ENCODE results near the gene GPX6. TPM values are rescaled to one million over a fixed set of nuclear protein-coding genes. Genes with fewer than 3 reads are reported as not detected.
"Not testable (repeated sequence)": the region's sequence is repeated elsewhere in the genome, so short reads cannot be mapped to it uniquely, and the experiment has no call there.

The GPX6 gene
- total RNA-seq, 1 donor from 2014 or later = not detected

GRCh38 chr6:28522594-28523240, 7.1 kb upstream of the GPX6 start:
- no peak overlapping the region for H3K4me3 ChIP-seq
- H3K36me3 ChIP-seq = no peaks in the 10 kb centered on the region
- intact Hi-C loops (cut with DNase I) = no loop called here
- no peak overlapping the region for H3K27ac ChIP-seq
- H3K27me3 ChIP-seq (ENCODE audit: low read depth) = peaks cover 7% of the 10 kb centered on the region
- TF ChIP-seq, protein P1, sequence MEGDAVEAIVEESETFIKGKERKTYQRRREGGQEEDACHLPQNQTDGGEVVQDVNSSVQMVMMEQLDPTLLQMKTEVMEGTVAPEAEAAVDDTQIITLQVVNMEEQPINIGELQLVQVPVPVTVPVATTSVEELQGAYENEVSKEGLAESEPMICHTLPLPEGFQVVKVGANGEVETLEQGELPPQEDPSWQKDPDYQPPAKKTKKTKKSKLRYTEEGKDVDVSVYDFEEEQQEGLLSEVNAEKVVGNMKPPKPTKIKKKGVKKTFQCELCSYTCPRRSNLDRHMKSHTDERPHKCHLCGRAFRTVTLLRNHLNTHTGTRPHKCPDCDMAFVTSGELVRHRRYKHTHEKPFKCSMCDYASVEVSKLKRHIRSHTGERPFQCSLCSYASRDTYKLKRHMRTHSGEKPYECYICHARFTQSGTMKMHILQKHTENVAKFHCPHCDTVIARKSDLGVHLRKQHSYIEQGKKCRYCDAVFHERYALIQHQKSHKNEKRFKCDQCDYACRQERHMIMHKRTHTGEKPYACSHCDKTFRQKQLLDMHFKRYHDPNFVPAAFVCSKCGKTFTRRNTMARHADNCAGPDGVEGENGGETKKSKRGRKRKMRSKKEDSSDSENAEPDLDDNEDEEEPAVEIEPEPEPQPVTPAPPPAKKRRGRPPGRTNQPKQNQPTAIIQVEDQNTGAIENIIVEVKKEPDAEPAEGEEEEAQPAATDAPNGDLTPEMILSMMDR (IDR thresholded peaks at IDR 0.05) = no peak
- ATAC-seq = no peak
- DNase-seq = no peak
- no peaks in the 10 kb centered on the region for H3K9me3 ChIP-seq
- no peaks in the 10 kb centered on the region for H3K4me1 ChIP-seq

DNA sequence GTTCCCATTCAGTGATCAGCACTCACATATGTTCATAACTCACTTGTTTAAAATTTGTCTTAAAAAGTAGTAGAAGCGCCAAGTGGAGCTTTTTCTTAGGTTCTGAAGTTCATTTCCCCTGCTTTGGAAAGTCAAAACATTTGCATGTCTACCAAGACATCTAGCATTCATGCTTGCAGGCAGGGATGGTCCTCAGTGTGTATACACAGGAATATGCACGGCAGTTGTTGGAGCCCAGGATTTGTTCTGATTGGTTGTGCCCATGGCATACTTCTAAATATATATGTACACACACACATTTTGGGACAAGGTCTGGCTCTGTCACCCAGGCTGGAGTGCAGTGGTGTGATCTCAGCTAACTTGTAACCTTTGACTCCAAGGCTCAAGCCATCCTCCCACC, 2.4 kb upstream of the GPX6 start:
- DNase-seq (no peak), ATAC-seq (no peak)
- no peaks in the 10 kb centered on the region for H3K4me1 ChIP-seq
- no peaks in the 10 kb centered on the region for H3K36me3 ChIP-seq
- H3K4me3 ChIP-seq = no peak overlapping the region
- no peaks in the 10 kb centered on the region for H3K27me3 ChIP-seq (ENCODE audit: low read depth)
- intact Hi-C loops (cut with DNase I) = no loop called here
- TF ChIP-seq, protein P1 (IDR thresholded peaks at IDR 0.05) = no peak
- no peaks in the 10 kb centered on the region for H3K9me3 ChIP-seq
- H3K27ac ChIP-seq = no peak overlapping the region

GRCh38 chr6:28512387-28512786, 3.2 kb downstream of the GPX6 start:
- intact Hi-C loops (cut with DNase I) = not testable (repeated sequence)

DNA sequence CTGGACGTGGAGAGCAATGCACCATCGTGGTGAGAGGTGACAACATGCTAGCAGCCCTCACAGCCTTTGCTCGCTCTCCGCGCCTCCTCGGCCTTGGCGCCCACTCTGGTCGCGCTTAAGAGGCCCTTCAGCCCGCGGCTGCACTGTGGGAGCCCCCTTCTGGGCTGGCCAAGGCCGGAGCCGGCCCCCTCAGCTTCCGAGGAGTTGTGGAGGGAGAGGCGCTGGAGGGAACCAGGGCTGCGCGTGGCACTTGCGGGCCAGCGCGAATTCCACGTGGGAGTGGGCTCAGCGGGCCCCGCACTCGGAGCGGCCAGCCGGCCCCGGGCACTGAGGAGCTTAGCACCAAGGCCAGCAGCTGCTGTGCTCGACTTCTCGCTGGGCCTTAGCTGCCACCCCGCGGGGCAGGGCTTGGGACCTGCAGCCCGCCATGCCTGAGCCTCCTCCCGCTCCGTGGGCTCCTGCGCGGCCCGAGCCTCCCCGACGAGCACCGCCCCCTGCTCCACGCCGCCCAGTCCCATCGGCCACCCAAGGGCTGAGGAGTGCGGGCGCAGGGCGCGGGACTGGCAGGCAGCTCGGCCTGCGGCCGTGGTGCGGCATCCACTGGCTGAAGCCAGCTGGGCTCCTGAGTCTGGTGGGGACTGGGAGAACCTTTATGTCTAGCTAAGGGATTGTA, 3.8 kb downstream of the GPX6 start:
- intact Hi-C loops (cut with DNase I) = no loop called here
- no peak for ATAC-seq
- TF ChIP-seq, protein P1 (IDR thresholded peaks at IDR 0.05) = no peak
- H3K27ac ChIP-seq = no peak overlapping the region
- no peak overlapping the region for H3K4me3 ChIP-seq
- no peaks in the 10 kb centered on the region for H3K9me3 ChIP-seq
- DNase-seq = no peak
- H3K36me3 ChIP-seq = no peaks in the 10 kb centered on the region
- H3K27me3 ChIP-seq (ENCODE audit: low read depth) = peaks cover 10% of the 10 kb centered on the region
- no peaks in the 10 kb centered on the region for H3K4me1 ChIP-seq

More at GRCh38 chr6:28512387-28512786, 3.2 kb downstream of the GPX6 start:
- not testable (repeated sequence) for DNase-seq; H3K27me3 ChIP-seq (ENCODE audit: low read depth); H3K36me3 ChIP-seq; ATAC-seq; H3K27ac ChIP-seq; H3K4me3 ChIP-seq; H3K9me3 ChIP-seq; H3K4me1 ChIP-seq

- H3K9me3 ChIP-seq = no peaks in the 10 kb centered on the region
- no peak overlapping the region for H3K27ac ChIP-seq
- H3K4me1 ChIP-seq = no peaks in the 10 kb centered on the region
- intact Hi-C loops (cut with DNase I) = no loop called here
- peaks cover 10% of the 10 kb centered on the region for H3K27me3 ChIP-seq (ENCODE audit: low read depth)
- H3K36me3 ChIP-seq = no peaks in the 10 kb centered on the region
- DNase-seq (no peak), ATAC-seq (no peak)
- TF ChIP-seq, protein P1 (IDR thresholded peaks at IDR 0.05) = no peak
- H3K4me3 ChIP-seq = no peak overlapping the region
These were observed 8.7 kb downstream of the GPX6 start for GRCh38 chr6:28506807-28507475.

- Histone ChIP-seq H3K27ac (no peak overlapping the region), H3K9me3 (no peaks in the 10 kb centered on the region), H3K36me3 (no peaks in the 10 kb centered on the region), H3K4me1 (no peaks in the 10 kb centered on the region), H3K4me3 (no peak overlapping the region), H3K27me3 (ENCODE audit: low read depth) (peaks cover 10% of the 10 kb centered on the region)
- intact Hi-C loops (cut with DNase I) = no loop called here
- DNase-seq (no peak), ATAC-seq (no peak)
- TF ChIP-seq, protein P1 (IDR thresholded peaks at IDR 0.05) = no peak
These were observed 9.9 kb downstream of the GPX6 start for GRCh38 chr6:28505733-28506132.

- H3K9me3 ChIP-seq; H3K27ac ChIP-seq; DNase-seq; H3K36me3 ChIP-seq; H3K4me3 ChIP-seq; H3K27me3 ChIP-seq (ENCODE audit: low read depth); H3K4me1 ChIP-seq; intact Hi-C loops (cut with DNase I); ATAC-seq: not testable (repeated sequence)
These were observed 12.8 kb downstream of the GPX6 start for GRCh38 chr6:28502709-28503305.

GRCh38 chr6:28502136-28502535, 13.5 kb downstream of the GPX6 start:
- H3K4me1 ChIP-seq; H3K4me3 ChIP-seq; ATAC-seq; H3K27ac ChIP-seq; H3K27me3 ChIP-seq (ENCODE audit: low read depth); DNase-seq; intact Hi-C loops (cut with DNase I); H3K9me3 ChIP-seq; H3K36me3 ChIP-seq: not testable (repeated sequence)

Data from lower lobe of right lung (tissue), 2 donors.